VCaP (cell line): Measurements from ENCODE around the gene IGSF6.
"Not testable (repeated sequence)": the region's sequence is repeated elsewhere in the genome, so short reads cannot be mapped to it uniquely, and the experiment has no call there.

ENCODE experiments used
- H3K27ac ChIP-seq: fragments of 450-650 bp; 2 replicates; pipeline ENCODE4 v1.5.1; 2017
- CTCF ChIP-seq: fragments of 450-650 bp; conservative IDR thresholded peaks from 2 replicates; pipeline ENCODE4 v1.5.1; 2017; ENCODE audit warnings: mild to moderate bottlenecking, moderate library complexity

IGSF6 gene

GRCh38 chr16:21684199-21684598 is 31.8 kb upstream of the IGSF6 start:
- no peak for TF ChIP-seq CTCF
- H3K27ac ChIP-seq: no peak overlapping the region

DNA sequence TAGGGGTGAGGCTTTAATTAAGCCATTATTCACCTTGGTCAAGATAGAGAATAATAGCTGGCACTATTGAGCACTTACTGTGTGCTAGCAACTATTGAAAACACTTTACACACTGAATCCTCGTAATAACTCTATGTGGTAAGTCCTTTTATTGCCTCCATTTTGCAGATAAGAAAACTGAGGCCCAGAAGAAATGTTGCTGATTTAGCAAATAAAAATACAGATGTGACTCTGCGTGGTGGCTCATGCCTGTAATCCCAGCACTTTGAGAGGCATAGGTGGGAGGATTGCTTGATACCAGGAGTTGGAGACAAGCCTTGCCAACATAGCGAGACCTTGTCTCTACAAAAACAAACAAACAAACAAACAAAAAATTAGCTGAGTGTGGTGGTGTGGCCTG is 30.8 kb upstream of the IGSF6 start:
- H3K27ac ChIP-seq: no peak overlapping the region
- no peak for TF ChIP-seq CTCF

DNA sequence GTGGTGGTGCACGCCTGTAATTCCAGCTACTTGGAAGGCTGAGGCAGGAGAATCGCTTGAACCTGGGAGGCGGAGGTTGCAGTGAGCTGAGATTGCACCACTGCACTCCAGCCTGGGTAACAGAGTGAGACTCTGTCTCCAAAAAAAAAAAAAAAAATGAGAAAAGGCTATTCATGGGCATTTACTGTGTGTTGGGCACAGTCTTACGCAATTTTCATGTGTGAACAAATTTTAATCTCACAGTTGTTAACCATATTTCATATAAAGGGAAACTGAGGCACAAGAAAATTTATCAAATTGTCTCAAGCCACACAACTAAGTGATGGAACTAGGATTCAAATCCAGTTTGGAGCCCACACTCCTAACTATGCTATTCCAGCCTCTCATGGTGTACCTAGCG is 28.3 kb upstream of the IGSF6 start:
- not testable (repeated sequence) for H3K27ac ChIP-seq

DNA sequence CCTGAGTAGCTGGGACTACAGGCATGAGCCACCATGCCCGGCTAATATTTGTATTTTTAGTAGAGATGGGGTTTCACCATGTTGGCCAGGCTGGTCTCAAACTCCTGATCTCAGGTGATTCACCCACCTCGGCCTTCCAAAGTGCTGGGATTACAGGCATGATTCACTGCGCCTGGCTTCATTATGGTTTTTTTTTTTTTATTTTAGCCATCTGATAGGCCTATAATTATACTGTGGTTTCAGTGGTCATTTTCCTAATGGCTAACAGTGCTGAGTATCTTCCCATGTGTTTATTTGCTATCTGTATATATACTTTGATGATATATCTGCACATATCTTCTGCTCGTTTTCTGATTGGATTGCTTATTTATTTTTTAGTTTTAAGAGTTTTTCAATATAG is 22.0 kb upstream of the IGSF6 start:
- H3K27ac ChIP-seq: not testable (repeated sequence)

DNA sequence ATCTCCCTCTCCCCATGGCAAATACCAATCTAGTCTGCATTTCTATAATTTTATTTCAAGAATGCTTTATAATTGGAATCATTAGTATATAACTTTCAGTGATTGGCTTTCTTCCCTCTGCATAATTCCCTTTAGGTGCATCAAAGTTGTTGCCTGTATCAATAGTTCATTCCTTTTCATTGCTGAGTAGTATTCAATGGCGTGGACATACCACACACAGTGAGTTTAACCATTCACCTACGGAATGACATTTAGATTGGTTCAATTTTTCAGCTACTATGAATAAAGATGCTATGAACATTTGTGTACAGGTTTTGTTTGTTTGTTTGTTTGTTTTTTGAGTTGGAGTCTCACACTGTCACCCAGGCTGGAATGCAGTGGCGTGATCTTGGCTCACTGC is 21.1 kb upstream of the IGSF6 start:
- no peak for TF ChIP-seq CTCF
- H3K27ac ChIP-seq: no peak overlapping the region

GRCh38 chr16:21667575-21667974 is 15.2 kb upstream of the IGSF6 start:
- H3K27ac ChIP-seq: no peak overlapping the region

GRCh38 chr16:21666772-21667171 is 14.4 kb upstream of the IGSF6 start:
- no peak for TF ChIP-seq CTCF
- no peak overlapping the region for H3K27ac ChIP-seq

More at GRCh38 chr16:21667575-21667974, 15.2 kb upstream of the IGSF6 start:
- TF ChIP-seq CTCF: no peak

DNA sequence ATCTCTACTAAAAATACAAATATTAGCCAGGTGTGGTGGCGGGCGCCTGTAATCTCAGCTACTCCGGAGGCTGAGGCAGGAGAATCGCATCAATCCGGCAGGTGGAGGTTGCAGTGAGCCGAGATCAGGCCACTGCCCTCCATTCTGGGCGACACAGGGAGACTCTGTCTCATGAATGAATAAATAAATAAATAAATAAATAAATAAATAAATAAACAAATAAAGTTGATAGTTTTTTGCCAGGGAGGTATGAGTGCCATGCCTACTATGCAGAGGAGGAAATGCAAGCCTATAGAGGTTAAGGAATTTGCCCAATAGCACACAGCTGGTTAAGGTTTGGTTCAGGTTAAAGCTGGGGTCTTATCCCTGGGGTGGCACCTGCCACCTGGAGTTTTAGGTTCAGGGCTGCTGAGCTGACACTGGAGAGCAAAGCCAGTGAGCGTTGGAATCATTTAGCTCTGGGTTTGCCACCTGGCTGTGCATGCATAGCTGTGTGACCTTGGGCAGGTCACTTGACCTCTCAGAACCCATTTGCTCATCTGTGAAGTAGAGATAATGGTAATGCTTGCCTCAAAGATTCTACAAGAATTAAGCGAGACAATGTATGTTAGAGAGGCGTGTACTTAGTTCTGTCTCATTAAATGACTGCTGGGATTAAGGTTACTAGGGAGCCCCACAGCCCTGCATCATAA is 12.5 kb upstream of the IGSF6 start:
- no peak for TF ChIP-seq CTCF
- no peak overlapping the region for H3K27ac ChIP-seq
